Ureter (tissue), 1 donor: Measurements from ENCODE around the gene STK11. TPM values are rescaled to one million over a fixed set of nuclear protein-coding genes. Genes with fewer than 3 reads are reported as not detected.
A peak's percentile ranks its signal among the peaks of the same experiment; 100 is the strongest.

Source experiments
- DNase-seq: peaks from one replicate; pipeline ENCODE4 v3.0.0-alpha.2; 2020; ENCODE audit warnings: low spot score
- total RNA-seq: library from RNA; stranded (reverse); gene quantifications from one replicate; pipeline ENCODE4 v1.2.4, GENCODE V29; 2023
- donor health status: DM: yes; HTN: yes; CAD: no.

Gene STK11
- total RNA-seq, 1 donor from 2014 or later = 51.2 TPM

DNA sequence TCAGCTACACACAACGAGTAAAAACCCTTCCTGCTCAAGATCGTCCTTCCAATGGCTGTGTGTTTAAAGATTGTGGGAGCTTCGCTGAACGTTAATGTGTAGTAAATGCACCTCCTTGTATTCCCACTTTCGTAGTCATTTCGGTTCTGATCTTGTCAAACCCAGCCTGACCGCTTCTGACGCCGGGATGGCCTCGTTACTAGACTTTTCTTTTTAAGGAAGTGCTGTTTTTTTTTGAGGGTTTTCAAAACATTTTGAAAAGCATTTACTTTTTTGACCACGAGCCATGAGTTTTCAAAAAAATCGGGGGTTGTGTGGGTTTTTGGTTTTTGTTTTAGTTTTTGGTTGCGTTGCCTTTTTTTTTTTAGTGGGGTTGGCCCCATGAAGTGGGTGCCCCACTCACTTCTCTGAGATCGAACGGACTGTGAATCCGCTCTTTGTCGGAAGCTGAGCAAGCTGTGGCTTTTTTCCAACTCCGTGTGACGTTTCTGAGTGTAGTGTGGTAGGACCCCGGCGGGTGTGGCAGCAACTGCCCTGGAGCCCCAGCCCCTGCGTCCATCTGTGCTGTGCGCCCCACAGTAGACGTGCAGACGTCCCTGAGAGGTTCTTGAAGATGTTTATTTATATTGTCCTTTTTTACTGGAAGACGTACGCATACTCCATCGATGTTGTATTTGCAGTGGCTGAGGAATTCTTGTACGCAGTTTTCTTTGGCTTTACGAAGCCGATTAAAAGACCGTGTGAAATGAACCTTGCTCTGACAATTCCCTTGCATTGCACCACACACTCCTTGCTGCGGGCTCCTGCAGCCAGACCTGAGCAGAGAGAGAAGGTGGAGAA, 67.1 kb downstream of the STK11 start:
- DNase-seq = no peak

DNA sequence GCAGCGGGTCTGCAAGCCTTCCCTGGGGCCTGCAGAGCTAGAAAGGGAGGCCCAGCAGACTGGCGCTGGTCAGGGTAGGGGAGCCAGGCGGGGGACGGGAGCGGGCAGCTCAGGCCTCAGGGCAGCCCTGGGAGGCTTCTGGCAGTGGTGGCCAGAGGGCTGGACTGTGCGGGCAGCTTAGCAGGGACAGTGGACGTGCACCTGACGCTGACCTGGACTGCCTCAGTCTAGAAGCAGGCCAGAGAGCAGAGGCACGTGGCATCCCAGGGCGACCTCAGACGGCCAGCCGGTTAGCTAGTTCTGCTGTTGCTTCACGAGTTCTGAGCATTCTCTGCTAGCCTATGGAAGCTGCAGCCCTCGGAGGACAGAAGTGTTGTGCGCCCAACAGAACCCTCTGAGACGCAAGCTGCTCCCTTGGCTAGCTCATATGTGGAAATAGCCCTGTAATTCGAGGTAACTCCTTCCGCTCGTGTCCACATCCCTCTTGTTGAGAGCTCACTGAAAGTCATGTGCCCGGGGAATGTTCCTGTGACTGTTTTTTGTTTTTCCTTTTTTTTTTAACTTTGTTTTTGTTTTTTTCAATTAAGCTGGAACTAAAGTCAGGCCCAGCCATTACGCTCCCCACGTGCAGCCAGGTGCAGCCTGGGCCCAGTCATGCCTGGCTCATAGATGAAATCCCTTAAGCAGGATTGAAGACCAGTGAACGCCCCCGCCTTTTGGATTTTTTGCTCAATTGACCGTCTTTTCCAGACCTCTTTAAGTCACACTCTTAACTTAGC, 67.9 kb downstream of the STK11 start:
- DNase-seq = no peak

DNA sequence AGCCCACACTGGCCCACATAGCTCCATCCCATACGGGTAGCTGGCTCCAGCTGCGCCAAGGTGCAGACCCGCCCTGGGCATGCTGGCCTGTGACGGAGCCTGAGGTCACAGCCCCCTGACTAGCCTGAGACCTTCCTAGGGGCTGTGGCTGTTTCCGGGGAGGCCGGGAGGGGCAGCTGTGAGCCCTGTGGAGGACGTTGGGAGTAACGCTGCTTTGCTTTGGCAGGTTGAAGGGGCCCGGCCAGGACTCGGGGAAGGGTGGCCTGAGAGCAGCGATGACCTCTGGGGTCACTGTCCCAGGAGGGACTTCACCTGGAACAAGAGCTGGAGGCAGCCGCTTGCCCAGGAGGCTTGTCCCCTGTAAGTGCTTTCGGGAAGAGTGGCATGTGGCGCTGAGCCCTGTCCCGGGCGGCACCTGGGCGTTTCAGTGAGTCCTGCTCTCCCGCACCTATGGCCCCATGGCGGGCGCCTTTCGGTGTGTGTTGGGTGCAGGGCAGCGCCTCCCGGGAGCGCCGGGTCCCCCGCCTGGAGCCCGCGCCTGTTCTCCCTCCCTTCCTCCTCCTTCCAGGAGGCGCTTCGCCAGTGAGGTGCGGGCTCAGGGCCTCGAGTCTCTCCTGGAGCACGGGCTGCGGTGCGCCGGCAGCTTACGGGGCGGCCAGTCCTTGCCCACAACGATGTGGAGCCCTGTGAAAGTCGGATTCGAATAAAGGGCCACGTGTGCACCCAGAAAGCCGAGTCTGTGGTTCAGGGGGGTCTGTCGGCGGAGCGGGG, 68.7 kb downstream of the STK11 start:
- no peak for DNase-seq

DNA sequence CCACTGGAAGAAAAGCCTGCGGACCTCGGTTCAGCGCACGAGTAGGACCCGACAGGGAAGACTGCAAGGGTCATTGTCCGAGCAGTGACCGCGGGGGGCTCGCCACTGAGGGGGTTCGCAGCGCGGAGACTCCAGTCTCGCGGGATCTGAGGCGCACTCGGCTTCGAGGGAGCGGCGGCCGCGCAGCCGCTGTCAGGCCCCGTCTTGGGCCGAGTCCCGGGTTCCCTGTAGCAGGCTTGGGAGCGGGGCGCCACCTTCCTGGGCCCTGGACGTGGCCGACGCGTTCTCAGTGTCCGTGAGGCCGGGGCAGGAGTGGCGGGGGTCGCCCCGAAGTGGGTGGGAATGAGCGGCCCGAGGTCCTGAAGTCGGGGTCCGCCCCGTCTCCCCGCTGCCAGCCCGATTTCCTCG, 69.3 kb downstream of the STK11 start:
- no peak for DNase-seq

DNA sequence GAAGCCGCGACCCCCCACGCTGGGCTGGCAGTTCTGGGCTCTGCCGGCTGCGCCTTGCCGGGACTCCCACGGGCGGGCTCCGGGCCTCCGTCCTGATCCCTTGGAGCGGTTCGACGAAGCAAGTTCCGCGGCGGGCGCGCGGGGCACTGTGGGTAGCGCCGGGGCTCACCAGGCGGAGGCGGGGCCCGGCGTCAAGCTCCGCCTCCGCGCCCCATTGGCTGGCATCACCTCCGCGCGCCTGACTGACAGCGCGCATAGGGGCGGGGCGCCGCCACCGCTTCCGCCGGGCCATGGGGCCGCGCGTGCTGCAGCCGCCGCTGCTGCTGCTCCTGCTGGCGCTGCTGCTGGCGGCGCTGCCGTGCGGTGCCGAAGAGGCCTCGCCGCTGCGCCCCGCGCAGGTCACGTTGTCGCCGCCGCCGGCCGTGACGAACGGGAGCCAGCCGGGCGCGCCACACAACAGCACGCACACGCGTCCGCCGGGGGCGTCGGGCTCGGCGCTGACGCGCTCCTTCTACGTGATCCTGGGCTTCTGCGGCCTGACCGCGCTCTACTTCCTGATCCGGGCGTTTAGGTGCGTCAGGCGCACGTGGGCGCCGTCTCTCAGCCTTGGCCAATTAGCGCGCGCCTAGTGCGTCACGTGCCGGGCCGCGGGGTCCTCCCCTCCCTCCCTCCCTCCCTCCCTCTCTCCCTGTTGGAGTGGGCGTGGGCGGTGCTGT, 69.8 kb downstream of the STK11 start, which contains the start of gene FAM174C:
Gene FAM174C (plus strand): TSS at position 271 of the 716 bp plus-strand sequence. CDS start 20 bp downstream, at position 291.
- peak; percentile 98 for DNase-seq

DNA sequence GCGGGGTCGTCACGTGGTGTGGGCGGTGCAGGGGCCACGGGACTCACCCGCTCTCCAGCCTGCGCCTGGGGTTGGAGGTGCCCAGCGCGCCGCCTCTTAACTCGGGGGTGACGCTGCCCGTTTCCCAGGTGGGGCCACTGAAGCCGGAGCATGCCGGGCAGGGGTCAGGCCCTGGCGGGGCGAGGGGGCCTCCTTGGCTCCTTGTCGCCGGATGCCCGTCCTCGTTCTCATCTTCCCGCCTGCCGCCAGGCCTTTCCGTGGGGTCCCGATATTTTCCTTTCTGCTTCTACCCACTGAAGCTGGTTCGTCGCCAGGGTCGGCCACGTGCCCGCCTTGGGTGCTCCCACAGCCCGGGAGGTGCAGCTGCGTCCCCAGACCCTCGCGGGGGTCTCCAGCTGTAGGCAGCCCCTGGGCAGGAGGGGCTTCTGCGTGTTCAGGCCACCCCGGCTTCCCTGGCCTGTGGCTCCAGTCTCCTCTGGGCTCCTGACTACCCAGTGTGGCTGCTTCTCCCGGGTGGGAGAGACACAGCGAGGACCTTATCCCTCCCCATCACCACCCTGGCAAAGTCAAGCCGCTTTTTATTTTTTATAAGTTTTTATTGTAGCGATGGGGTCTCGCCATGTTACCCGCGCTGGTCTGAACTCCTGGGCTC, 70.5 kb downstream of the STK11 start:
- DNase-seq = no peak

DNA sequence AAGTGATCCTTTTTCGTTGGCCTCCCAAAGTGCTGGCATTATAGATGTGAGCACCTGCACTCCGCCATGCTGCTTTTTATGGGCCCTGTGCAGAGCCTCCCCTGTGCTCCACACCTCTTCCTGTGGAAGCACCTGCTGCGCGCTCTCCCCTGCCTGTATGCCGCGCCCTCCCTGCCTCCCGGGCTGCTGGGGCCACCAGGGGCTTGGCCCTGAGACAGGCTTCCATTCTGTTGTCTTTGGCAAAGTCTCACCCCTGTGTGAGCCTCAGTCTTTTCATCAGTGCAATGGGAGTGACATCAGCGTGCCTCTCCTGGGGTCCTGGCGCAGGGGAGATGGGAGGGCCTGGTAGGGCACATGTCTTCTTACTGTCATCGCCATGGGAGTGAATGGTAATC, 71.0 kb downstream of the STK11 start:
- no peak for DNase-seq

DNA sequence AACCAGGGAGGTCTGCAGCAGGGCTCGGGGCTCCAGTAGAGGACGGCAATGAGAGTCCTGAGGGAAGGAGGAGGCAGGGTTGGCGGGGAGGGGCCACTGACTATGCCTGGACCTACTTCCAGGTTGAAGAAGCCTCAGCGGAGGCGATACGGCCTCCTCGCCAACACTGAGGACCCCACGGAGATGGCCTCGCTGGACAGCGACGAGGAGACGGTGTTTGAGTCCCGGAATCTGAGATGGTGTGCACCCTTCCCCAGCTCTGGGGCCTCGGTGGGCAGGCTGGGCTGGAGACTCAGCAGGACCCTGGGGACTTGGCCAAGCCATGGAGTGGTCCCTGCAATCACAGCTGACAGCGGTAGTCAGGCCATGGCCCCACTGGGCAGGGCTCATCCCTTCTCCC, 71.5 kb downstream of the STK11 start:
- DNase-seq = no peak

Other genes starting within 250 kb of the STK11 start
- gene WDR18, start 221.4 kb upstream of the STK11 start, total RNA-seq = 36.6 TPM
- not detected for gene GRIN3B, start 205.4 kb upstream of the STK11 start, total RNA-seq
- 210 TPM for gene TMEM259, start 184.7 kb upstream of the STK11 start, total RNA-seq
- not detected for gene RNU6-2, start 184.3 kb upstream of the STK11 start, total RNA-seq
- gene CNN2, start 179.2 kb upstream of the STK11 start, total RNA-seq = 223 TPM
- gene ABCA7, start 165.7 kb upstream of the STK11 start, total RNA-seq = 21.4 TPM
- 20.7 TPM for gene ARHGAP45, start 138.6 kb upstream of the STK11 start, total RNA-seq
- gene POLR2E, start 110.4 kb upstream of the STK11 start, total RNA-seq = 138 TPM
- gene GPX4, start 101.8 kb upstream of the STK11 start, total RNA-seq = 213 TPM
- 122 TPM for gene SBNO2, start 31.5 kb upstream of the STK11 start, total RNA-seq
- gene CBARP, start 32.2 kb downstream of the STK11 start, total RNA-seq = 0.73 TPM
- gene ATP5F1D, start 36.0 kb downstream of the STK11 start, total RNA-seq = 144 TPM
- 121 TPM for gene MIDN, start 42.8 kb downstream of the STK11 start, total RNA-seq
- 524 TPM for gene CIRBP, start 63.6 kb downstream of the STK11 start, total RNA-seq
- gene FAM174C, start 69.8 kb downstream of the STK11 start, total RNA-seq = 47.5 TPM
- gene EFNA2, start 80.1 kb downstream of the STK11 start, total RNA-seq = 0.70 TPM
- 93.5 TPM for gene NDUFS7, start 178.1 kb downstream of the STK11 start, total RNA-seq
- gene GAMT, start 195.8 kb downstream of the STK11 start, total RNA-seq = 9.3 TPM
- 137 TPM for gene DAZAP1, start 201.8 kb downstream of the STK11 start, total RNA-seq
- 1,085 TPM for gene RPS15, start 232.6 kb downstream of the STK11 start, total RNA-seq
- 0.26 TPM for gene APC2, start 244.3 kb downstream of the STK11 start, total RNA-seq